Measurements from ENCODE around the gene LRIG3.
"Not testable (repeated sequence)": the region's sequence is repeated elsewhere in the genome, so short reads cannot be mapped to it uniquely, and the experiment has no call there.

Gene LRIG3, protein sequence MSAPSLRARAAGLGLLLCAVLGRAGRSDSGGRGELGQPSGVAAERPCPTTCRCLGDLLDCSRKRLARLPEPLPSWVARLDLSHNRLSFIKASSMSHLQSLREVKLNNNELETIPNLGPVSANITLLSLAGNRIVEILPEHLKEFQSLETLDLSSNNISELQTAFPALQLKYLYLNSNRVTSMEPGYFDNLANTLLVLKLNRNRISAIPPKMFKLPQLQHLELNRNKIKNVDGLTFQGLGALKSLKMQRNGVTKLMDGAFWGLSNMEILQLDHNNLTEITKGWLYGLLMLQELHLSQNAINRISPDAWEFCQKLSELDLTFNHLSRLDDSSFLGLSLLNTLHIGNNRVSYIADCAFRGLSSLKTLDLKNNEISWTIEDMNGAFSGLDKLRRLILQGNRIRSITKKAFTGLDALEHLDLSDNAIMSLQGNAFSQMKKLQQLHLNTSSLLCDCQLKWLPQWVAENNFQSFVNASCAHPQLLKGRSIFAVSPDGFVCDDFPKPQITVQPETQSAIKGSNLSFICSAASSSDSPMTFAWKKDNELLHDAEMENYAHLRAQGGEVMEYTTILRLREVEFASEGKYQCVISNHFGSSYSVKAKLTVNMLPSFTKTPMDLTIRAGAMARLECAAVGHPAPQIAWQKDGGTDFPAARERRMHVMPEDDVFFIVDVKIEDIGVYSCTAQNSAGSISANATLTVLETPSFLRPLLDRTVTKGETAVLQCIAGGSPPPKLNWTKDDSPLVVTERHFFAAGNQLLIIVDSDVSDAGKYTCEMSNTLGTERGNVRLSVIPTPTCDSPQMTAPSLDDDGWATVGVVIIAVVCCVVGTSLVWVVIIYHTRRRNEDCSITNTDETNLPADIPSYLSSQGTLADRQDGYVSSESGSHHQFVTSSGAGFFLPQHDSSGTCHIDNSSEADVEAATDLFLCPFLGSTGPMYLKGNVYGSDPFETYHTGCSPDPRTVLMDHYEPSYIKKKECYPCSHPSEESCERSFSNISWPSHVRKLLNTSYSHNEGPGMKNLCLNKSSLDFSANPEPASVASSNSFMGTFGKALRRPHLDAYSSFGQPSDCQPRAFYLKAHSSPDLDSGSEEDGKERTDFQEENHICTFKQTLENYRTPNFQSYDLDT

DNA sequence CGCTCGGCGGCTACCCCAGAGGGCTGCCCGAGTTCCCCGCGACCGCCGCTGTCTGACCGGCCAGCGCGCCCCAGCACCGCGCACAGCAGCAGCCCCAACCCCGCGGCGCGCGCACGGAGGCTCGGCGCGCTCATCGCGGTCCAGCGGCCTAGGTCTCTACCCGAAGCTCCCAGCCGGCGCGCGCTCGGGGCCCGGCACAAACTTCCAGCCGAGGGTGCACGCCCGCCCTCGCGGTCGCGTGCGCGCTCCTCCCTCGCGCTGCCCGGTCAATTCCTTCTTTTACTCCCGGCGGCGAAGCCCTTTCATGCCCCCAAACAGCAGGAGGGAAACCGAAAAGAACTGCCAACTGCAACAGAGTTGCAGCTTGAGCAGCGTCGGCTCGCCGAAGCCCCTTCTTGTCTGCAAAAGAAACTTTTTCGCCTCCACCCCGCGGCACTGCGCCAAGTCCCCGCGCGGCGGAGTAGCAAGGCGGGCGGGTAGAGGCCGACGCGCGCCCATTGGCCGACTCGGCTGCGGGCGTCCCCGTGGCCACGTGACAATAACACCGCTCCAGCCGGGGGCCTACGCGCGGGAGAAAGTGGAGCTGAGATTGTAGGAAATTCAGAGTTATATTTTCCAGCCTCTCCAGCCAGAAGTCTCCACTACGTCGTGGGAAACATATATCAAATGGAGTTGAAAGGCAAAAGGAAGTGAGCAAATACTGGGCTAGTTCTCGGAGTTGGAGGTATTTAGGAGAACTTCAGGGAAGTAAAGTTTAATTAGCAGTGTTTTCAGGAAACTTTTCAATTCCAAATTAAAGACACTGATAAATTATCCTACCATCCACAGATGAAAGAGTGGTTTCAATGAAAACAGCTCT is at the start of gene LRIG3:
TSS of gene LRIG3 (minus strand) at position 403 of the 859 bp plus-strand sequence. CDS start at position 134, 269 bp downstream.
- DNase-seq: peak; percentile 89

- DNase-seq: no peak
Observed at GRCh38 chr12:58969237-58969636, 48.9 kb upstream of the LRIG3 start.

GRCh38 chr12:58967561-58967960 is 47.3 kb upstream of the LRIG3 start:
- peak; percentile 36 for DNase-seq

- no peak for DNase-seq
Observed at GRCh38 chr12:58966939-58967338, 46.6 kb upstream of the LRIG3 start.

DNA sequence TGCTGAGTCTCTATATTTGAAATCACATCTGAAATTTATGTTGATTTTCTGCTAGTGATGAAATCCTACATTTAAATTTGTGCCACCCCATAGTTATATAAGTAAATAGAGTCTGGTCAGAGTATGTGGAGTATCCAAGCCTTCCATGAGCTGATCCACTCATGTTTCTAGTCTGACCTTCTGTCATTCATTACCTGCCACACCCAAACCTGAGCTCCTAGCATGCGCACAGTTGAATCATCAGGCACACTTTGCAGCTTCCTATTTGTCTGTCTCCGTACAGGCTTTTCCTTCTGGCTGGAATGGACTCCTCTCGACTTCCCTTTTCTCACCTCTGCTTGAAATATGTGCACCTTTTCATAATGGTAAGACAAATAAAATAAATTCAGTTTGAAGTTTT is 45.3 kb upstream of the LRIG3 start:
- DNase-seq: no peak

- DNase-seq: no peak
Observed at GRCh38 chr12:58963844-58964243, 43.5 kb upstream of the LRIG3 start.

GRCh38 chr12:58961906-58962305 is 41.6 kb upstream of the LRIG3 start:
- no peak for DNase-seq

DNA sequence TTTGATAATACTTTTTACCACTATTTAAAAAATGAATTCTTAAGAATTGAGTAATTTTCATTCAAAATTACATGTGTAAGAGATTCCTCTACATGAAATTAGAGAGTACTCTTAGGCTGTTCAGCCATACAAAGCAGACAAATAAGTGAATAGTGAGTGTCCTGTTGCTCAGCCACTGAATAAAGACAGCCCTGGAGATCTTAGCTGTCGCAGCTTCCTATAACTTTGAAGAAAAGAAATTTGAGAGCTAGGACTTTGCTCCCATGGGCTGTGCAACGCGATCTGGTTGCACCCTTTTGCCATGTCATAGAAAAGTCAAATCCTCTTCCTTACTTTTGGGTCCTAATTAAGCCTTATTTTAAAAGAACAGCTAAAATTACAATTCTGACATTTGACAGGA is 40.9 kb upstream of the LRIG3 start:
- DNase-seq: no peak

DNA sequence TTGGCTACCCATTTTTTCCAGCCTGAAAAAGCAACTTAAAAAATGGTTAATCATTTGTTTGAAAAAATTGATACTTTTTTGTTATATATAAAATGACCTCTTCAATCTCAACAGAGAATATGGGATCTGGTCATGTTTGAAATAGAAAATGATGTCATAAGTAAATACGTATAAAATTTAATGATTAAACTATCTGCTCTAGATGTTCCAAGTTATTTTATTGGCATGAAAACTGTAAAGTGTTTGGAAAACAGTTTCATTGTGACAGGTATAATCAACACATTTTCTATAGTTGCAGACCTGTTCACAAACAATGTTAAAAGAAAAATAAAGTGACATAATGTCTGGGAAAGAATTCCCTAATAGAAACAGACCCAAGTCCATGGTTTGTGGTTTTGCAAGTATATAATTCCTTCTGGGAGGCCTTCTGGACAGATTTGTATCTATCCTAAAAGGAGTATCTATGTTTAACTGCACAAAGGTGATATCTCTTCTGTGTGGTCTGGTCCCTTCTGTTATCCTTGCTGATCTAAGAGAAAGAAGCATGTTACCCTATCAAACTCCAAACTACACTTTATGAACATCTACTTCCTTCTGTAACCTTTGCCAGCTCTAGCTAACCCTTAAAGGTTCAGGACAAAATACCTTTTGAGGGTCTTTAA is 39.5 kb upstream of the LRIG3 start:
- no peak for DNase-seq

GRCh38 chr12:58957298-58957697 is 37.0 kb upstream of the LRIG3 start:
- no peak for DNase-seq

DNA sequence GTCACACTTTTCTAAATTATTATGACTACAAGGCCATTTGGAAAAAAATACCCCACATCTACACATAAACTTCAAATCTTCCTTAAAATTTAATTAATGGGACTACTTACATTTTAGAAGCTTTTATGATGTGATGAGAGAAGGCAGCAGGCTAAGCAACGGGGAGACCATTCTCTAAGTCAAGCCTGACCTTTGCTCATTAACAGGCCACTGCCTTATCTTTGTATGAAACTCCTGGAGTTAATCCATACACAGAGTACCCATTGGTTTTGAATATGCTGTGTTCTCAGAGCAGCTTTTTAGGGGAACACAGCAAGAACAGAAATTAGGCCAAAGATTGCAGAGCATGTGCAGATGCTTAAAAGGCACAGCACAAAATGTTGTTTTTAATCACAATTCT is 35.5 kb upstream of the LRIG3 start:
- no peak for DNase-seq

DNA sequence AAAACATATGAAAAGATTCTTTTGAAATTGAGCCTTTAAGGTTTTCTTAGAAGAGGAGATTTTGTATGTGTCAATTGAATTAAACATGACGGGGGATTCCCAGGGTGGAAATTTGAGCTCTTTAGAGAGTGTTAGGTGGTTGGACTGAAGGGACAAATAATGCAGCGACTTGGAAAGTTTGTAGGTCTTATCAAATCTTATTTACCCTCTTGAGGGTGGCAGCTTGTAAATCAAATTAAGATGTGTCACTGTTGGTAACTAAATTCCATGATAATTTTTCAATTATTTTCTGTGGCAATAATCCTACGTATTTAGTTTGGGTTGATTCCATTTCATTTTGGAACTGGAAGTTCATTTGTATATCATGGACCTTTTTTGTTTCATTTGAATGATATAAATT is 33.7 kb upstream of the LRIG3 start:
- no peak for DNase-seq

- no peak for DNase-seq
Observed at GRCh38 chr12:58950739-58951100, 30.4 kb upstream of the LRIG3 start.

DNA sequence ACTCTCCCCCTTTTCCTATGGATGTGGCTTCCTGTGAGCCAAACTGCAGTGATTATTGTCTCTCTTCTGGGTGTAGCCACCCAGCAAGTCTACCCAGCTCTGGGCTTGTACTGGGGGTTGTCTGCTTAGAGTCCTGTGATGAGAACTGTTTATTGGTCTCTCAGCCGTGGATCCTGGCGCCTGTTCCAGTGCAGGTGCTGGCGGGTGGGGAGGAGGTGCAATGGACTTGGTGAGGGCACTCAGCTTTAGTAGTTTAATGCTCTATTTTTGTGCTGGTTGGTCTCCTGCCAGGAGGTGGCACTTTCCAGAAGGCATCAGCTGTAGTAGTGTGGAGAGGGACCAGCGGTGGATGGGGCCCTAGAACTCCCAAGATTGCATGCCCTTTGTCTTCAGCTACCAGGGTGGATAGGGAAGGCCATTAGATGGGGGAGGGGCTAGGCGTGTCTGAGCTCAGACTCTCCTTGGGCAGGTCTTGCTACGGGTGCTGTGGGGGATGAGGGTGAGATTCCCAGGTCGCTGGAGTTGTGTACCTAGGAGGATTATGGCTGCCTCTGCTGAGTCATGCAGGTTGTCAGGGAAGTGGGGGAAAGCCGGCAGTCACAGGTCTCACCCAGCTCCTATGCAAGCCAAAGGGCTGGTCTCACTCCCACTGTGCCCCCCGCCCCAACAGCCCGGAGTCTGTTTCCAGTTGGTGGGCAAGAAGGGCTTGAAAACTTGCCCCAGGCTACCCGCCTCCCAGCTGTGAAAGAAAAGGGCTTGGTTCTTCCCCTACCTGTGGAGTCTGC is 29.8 kb upstream of the LRIG3 start:
- DNase-seq: not testable (repeated sequence)

DNA sequence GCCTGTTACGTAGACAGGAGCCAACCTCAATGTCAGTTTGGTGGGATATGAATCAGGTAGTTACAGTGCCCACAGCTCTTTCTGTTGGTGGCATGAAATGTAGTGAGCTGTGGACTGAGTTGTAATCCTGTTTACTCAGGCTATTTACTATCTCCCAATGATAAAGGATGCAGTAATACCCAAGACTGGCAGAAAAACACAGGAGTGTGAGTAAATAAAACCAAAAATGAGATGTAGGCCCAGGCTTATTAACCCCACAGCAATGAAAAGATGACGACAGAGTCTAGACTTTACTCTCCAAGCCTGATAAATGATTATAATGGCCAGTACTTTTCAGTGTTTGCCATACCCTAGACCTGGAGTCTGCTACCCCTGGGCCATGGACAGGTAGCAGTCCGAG is 22.8 kb upstream of the LRIG3 start:
- no peak for DNase-seq

- no peak for DNase-seq
Observed at GRCh38 chr12:58942345-58942744, 22.0 kb upstream of the LRIG3 start.

DNA sequence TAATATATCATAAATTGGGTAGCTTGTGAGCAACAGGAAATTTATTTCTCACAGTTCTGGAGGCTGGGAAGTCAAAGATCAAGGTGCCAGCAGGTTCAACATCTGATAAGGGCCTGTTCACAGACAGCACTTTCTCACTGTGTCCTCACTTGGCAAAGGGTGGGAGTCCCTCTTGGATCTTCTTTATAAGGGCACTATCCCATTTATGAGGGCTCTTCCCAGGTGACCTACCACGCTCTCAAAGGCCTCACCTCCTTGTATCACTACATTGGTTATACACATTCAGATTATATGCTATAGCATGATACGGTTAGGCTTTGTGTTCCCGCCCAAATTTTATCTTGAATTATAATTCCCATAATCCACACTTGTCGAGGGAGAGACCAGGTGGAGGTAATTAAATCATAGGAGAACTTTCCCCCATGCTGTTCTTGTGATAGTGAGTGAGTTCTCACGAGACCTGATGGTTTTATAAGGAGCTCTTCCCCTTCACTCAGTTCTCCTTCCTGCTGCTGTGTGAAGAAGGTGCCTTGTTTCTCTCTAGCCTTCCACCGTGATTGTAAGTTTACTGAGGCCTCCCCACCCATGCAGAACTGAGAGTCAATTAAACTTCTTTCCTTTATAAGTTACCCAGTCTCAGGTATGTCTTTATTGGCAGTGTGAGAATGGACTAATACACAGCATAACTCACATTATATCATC is 19.2 kb upstream of the LRIG3 start:
- DNase-seq: no peak

DNA sequence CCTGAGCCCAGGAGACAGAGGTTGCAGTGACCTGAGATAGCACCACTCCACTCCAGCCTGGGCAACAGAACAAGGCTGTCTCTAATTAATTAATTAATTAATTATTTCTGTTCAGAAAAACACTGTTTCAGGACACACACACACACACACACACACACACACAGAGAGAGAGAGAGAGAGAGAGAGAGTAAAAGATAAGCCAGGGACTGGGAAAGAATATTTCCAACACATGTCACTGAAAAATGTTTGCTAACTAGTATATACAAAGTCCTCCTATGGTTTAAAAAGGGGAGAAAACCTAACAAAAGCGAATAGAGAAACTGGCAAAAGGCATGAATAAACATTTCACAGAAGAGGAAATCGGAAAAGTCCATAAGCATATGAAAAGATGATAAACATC is 18.1 kb upstream of the LRIG3 start:
- no peak for DNase-seq

- DNase-seq: no peak
Observed at GRCh38 chr12:58934528-58934927, 14.2 kb upstream of the LRIG3 start.

Measured in NCI-H2171 (cell line).